CD4-positive, alpha-beta memory T cell (primary cell): ENCODE data around the gene ERO1B. TPM values are rescaled to one million over a fixed set of nuclear protein-coding genes. Genes with fewer than 3 reads are reported as not detected.

Experiments
- CTCF ChIA-PET: fragments of 350-600 bp; sonication (Branson Sonifier 250); formaldehyde crosslinking; loops from one replicate; lab custom pipeline; 2021; ENCODE audit warnings: inconsistent platforms; ENCODE audit not compliant: partially characterized antibody; lab: Charles Lee
- POLR2A ChIA-PET: fragments of 350-600 bp; sonication (Branson Sonifier 250); formaldehyde crosslinking; loops from one replicate; lab custom pipeline; 2021; ENCODE audit not compliant: partially characterized antibody; lab: Charles Lee
- DNase-seq, 5 donors: peaks; one replicate each; pipeline versions ENCODE4 v3.0.0 to v3.0.0-alpha.2; 2020 to 2022; ENCODE audit warnings: mixed read lengths in 1 of 5
- H3K27ac ChIP-seq: one replicate; pipeline ENCODE4 v1.7.0; 2013; ENCODE audit warnings: low read depth, low read length
- H3K27me3 ChIP-seq: 2 replicates; pipeline ENCODE4 v1.7.0; 2013; ENCODE audit warnings: mild to moderate bottlenecking, low read length, moderate library complexity; ENCODE audit not compliant: insufficient read depth
- H3K36me3 ChIP-seq: 2 replicates; pipeline ENCODE4 v1.7.0; 2013; ENCODE audit warnings: mild to moderate bottlenecking, low read length, moderate library complexity; ENCODE audit not compliant: insufficient read depth
- H3K4me1 ChIP-seq: 2 replicates; pipeline ENCODE4 v1.7.0; 2013; ENCODE audit warnings: mild to moderate bottlenecking, low read length, moderate library complexity; ENCODE audit not compliant: insufficient read depth
- H3K4me3 ChIP-seq, 2 donors: one replicate each; pipeline ENCODE4 v1.7.0; 2013; ENCODE audit warnings: low read length in 2 of 2, mild to moderate bottlenecking in 1 of 2
- H3K9me3 ChIP-seq, 2 donors: one replicate each; pipeline ENCODE4 v1.7.0; 2013; ENCODE audit warnings: low read length in 2 of 2, control low read depth in 1 of 2; ENCODE audit not compliant: control insufficient read depth in 1 of 2
- H3K27ac Mint-ChIP-seq, 7 donors: one replicate each; pipeline ENCODE4 v1.8.0; 2020 to 2021; ENCODE audit warnings: mixed read lengths in 7 of 7, mild to moderate bottlenecking in 6 of 7, inconsistent platforms in 3 of 7, moderate library complexity in 3 of 7
- H3K27me3 Mint-ChIP-seq, 2 donors: one replicate each; pipeline ENCODE4 v1.8.0; 2020 to 2021; ENCODE audit warnings: mixed read lengths in 2 of 2
- H3K36me3 Mint-ChIP-seq, 2 donors: one replicate each; pipeline ENCODE4 v1.8.0; 2020 to 2021; ENCODE audit warnings: mixed read lengths in 2 of 2, inconsistent platforms in 1 of 2, mild to moderate bottlenecking in 1 of 2
- H3K4me1 Mint-ChIP-seq, 4 donors: one replicate each; pipeline ENCODE4 v1.8.0; 2020 to 2021; ENCODE audit warnings: mixed read lengths in 4 of 4, mild to moderate bottlenecking in 1 of 4
- H3K4me3 Mint-ChIP-seq, 8 donors: one replicate each; pipeline ENCODE4 v1.8.0; 2020 to 2021; ENCODE audit warnings: mixed read lengths in 8 of 8, mild to moderate bottlenecking in 7 of 8, moderate library complexity in 6 of 8, inconsistent platforms in 3 of 8
- H3K9me3 Mint-ChIP-seq, 8 donors: one replicate each; pipeline ENCODE4 v1.8.0; 2020 to 2021; ENCODE audit warnings: mixed read lengths in 8 of 8, mild to moderate bottlenecking in 5 of 8, inconsistent platforms in 3 of 8, moderate library complexity in 1 of 8
- intact Hi-C: fragments of 100-400 bp; cut with micrococcal nuclease; formaldehyde crosslinking; loops from one replicate; pipeline ENCODE4 v1.15.1; 2023
- polyA plus RNA-seq, 2 donors: library from polyadenylated mRNA; unstranded; fragments of 300-500 nt; fragmentation: Illumina TruSeq; gene quantifications; one replicate each; pipeline ENCODE4 v1.2.3, GENCODE V29; 2021
- total RNA-seq, 2 experiments: library from RNA; stranded (reverse); gene quantifications; one replicate each; pipeline ENCODE4 v1.2.3, GENCODE V29; 2021

The ERO1B gene
- total and polyA plus RNA-seq, 4 experiments from 2014 or later, result 2.4 to 24.5 (median 13.4) TPM

DNA sequence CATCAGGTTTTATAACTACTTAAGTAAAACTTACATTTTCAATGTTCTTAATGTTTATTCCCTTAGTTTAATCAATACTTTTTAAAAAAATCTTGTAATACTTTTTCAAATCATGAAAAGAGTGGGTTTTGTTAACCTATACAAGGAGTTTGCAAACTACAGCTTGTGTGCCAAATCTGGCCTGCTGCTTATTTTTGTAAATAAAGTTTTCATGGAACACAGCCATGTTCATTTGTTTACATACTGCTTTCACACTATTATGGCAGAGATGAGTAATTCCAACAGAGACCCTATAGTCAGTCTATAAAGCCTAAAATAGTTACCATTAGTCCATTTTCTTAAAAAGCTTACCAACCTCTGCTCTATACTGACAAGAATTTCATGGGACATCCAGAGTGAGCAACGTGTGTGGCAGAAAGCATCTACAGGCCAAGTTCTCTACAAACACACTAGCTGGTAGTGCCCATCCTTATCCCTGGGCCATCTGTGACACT lies 42.6 kb downstream of the ERO1B start:
- H3K27ac Mint-ChIP-seq, result peak overlapping the region in 1 of 7 donors; percentile 57
- no peak overlapping the region for H3K27ac ChIP-seq
- H3K9me3 ChIP-seq, result no peaks in the 10 kb centered on the region
- CTCF ChIA-PET, result no interaction called here
- no peak overlapping the region for H3K4me3 ChIP-seq
- H3K4me1 ChIP-seq, result no peaks in the 10 kb centered on the region
- H3K36me3 ChIP-seq, result no peaks in the 10 kb centered on the region
- DNase-seq, result no peak
- POLR2A ChIA-PET, result no interaction called here
- intact Hi-C loops, result no loop called here
- H3K4me3 Mint-ChIP-seq, result no peak overlapping the region
- H3K36me3 Mint-ChIP-seq, result peaks cover 29 to 37% of the 10 kb centered on the region in 2 donors
- no peaks in the 10 kb centered on the region for H3K27me3 ChIP-seq
- H3K9me3 Mint-ChIP-seq, result no peaks in the 10 kb centered on the region
- H3K27me3 Mint-ChIP-seq, result no peaks in the 10 kb centered on the region
- peaks cover 0 to 2% (median 0%) of the 10 kb centered on the region in 4 donors for H3K4me1 Mint-ChIP-seq

DNA sequence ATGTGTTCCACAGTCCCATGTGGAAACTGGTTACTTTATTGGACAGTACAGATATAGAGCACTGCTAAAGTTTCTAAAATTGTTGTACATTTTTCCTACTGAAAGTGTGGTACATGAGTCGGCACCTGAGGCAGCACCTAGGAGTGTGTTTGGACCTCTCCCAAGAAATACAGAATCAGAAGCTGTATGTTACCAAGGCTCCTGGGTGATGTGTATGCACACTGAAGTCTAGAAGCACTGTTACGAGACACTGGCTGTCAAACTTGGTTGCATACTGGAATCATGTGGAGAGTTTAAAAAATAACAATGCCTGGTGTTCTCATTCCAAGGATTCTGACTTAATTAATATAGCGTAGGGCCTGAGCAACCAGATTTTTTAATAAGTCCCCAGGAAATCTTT lies 46.6 kb downstream of the ERO1B start:
- peaks cover 0 to 2% (median 0%) of the 10 kb centered on the region in 4 donors for H3K4me1 Mint-ChIP-seq

DNA sequence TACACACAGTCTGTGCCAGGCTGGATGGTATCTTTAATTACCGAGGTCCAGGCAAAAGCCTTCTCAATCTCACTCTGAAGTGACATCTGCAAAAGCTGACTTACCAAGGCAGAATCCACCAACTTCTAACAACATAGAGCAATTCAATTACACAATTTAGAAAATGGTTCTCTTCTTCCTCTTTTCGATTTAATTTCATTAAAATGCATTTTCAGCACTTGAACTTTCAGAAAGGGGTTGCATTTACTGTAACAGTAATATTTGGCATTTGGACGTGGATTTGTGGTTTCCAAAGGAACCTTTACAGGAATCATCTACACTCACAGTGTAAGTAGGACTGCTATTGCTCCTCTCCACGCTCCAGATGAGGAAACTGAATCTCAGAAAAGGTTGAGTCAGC lies 53.3 kb downstream of the ERO1B start:
- Mint-ChIP-seq H3K36me3 (peaks cover 28 to 42% of the 10 kb centered on the region in 2 donors), H3K4me3 (no peak overlapping the region), H3K4me1 (no peaks in the 10 kb centered on the region), H3K9me3 (no peaks in the 10 kb centered on the region), H3K27me3 (no peaks in the 10 kb centered on the region), H3K27ac (no peak overlapping the region)
- Histone ChIP-seq H3K36me3 (no peaks in the 10 kb centered on the region), H3K27ac (no peak overlapping the region), H3K4me3 (no peak overlapping the region), H3K27me3 (no peaks in the 10 kb centered on the region), H3K4me1 (no peaks in the 10 kb centered on the region), H3K9me3 (no peaks in the 10 kb centered on the region)
- CTCF ChIA-PET, result no interaction called here
- intact Hi-C loops, result no loop called here
- DNase-seq, result no peak
- POLR2A ChIA-PET, result no interaction called here

More for the DNA sequence above, 46.6 kb downstream of the ERO1B start:
- no peak overlapping the region for H3K4me3 ChIP-seq
- H3K27ac ChIP-seq, result no peak overlapping the region
- H3K9me3 ChIP-seq, result no peaks in the 10 kb centered on the region
- Mint-ChIP-seq H3K9me3 (no peaks in the 10 kb centered on the region), H3K27me3 (no peaks in the 10 kb centered on the region), H3K36me3 (peaks cover 31 to 36% of the 10 kb centered on the region in 2 donors), H3K27ac (no peak overlapping the region), H3K4me3 (no peak overlapping the region)
- no peaks in the 10 kb centered on the region for H3K4me1 ChIP-seq
- intact Hi-C loops, result no loop called here
- H3K27me3 ChIP-seq, result no peaks in the 10 kb centered on the region
- DNase-seq, result no peak
- no peaks in the 10 kb centered on the region for H3K36me3 ChIP-seq
- ChIA-PET POLR2A (no interaction called here), CTCF (no interaction called here)

DNA sequence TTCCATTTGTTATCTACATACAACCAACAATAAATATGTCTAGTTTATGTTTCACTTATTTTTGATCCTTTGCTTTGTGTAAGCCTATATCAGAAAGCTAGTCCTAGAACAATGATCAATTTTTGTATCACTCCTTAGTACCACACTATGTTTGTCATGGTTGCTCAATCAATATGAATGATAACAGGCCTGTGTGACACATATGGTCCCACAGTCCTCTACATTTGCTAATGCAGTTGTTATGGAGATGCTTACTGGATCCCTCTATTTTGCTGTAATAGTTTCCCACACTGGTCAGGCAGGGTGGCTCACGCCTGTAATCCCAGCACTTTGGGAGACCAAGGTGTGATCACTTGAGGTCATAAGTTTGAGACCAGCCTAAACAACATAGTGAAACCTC lies 59.1 kb downstream of the ERO1B start:
- peaks cover 19 to 47% of the 10 kb centered on the region in 2 donors for H3K36me3 Mint-ChIP-seq
- CTCF ChIA-PET, result no interaction called here
- Histone ChIP-seq H3K27me3 (no peaks in the 10 kb centered on the region), H3K27ac (no peak overlapping the region), H3K4me1 (no peaks in the 10 kb centered on the region), H3K4me3 (no peak overlapping the region), H3K9me3 (no peaks in the 10 kb centered on the region), H3K36me3 (no peaks in the 10 kb centered on the region)
- DNase-seq, result no peak
- H3K4me1 Mint-ChIP-seq, result no peaks in the 10 kb centered on the region
- H3K4me3 Mint-ChIP-seq, result no peak overlapping the region
- no peaks in the 10 kb centered on the region for H3K9me3 Mint-ChIP-seq
- H3K27me3 Mint-ChIP-seq, result no peaks in the 10 kb centered on the region
- intact Hi-C loops, result no loop called here
- no peak overlapping the region for H3K27ac Mint-ChIP-seq
- POLR2A ChIA-PET, result no interaction called here

DNA sequence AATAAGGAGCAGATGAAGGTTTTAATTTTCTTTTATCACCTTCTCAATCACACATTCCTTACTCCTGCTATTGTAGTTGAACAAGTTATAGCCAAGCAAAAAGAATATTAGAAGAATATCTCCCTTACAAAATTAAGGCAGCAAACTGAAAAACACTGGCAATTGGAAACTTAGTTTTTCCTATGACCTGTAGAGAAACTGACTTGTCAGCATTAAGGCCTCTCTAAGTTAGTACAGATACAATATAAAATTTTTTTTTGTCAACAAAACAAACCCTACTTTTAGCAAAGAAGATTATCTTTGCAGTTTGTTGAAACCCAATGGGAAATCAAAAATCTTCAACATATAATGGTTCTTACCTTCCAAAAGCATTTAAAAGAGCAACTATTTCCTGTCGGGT lies 61.3 kb downstream of the ERO1B start:
- peaks cover 20 to 45% of the 10 kb centered on the region in 2 donors for H3K36me3 Mint-ChIP-seq
- peak overlapping the region in 1 of 7 donors; percentile 83 for H3K27ac Mint-ChIP-seq
- Histone ChIP-seq H3K27me3 (no peaks in the 10 kb centered on the region), H3K4me1 (no peaks in the 10 kb centered on the region), H3K9me3 (no peaks in the 10 kb centered on the region), H3K4me3 (no peak overlapping the region), H3K27ac (no peak overlapping the region), H3K36me3 (no peaks in the 10 kb centered on the region)
- no peaks in the 10 kb centered on the region for H3K9me3 Mint-ChIP-seq
- POLR2A ChIA-PET, result no interaction called here
- no peak for DNase-seq
- H3K4me3 Mint-ChIP-seq, result no peak overlapping the region
- H3K27me3 Mint-ChIP-seq, result no peaks in the 10 kb centered on the region
- CTCF ChIA-PET, result no interaction called here
- no peaks in the 10 kb centered on the region for H3K4me1 Mint-ChIP-seq
- intact Hi-C loops, result no loop called here

DNA sequence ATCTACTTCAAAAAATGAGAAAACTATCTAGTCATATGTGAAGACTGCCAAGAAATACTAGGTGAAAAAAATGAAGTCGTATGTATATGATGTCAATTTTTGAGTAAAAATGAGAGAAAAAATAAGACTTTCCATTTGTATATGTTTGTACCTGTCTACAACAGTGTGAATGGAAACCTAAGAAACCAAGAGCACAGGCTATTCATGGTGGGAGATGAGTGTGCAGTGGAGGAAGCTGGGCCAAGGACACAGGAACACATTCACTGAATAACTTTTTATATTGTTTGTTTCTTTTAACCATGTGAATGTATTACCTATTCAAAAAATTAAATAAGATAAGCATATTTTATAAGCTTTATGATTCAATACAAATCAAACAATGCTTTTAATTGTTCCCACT lies 67.0 kb downstream of the ERO1B start:
- ChIA-PET POLR2A (no interaction called here), CTCF (no interaction called here)
- DNase-seq, result no peak
- Histone ChIP-seq H3K27me3 (no peaks in the 10 kb centered on the region), H3K27ac (no peak overlapping the region), H3K36me3 (no peaks in the 10 kb centered on the region), H3K9me3 (no peaks in the 10 kb centered on the region), H3K4me1 (no peaks in the 10 kb centered on the region), H3K4me3 (no peak overlapping the region)
- H3K4me3 Mint-ChIP-seq, result no peak overlapping the region
- no peaks in the 10 kb centered on the region for H3K4me1 Mint-ChIP-seq
- H3K27me3 Mint-ChIP-seq, result no peaks in the 10 kb centered on the region
- H3K9me3 Mint-ChIP-seq, result peaks cover 0 to 1% (median 0%) of the 10 kb centered on the region in 8 donors
- H3K27ac Mint-ChIP-seq, result no peak overlapping the region
- intact Hi-C loops, result no loop called here
- peaks cover 41 to 50% of the 10 kb centered on the region in 2 donors for H3K36me3 Mint-ChIP-seq

DNA sequence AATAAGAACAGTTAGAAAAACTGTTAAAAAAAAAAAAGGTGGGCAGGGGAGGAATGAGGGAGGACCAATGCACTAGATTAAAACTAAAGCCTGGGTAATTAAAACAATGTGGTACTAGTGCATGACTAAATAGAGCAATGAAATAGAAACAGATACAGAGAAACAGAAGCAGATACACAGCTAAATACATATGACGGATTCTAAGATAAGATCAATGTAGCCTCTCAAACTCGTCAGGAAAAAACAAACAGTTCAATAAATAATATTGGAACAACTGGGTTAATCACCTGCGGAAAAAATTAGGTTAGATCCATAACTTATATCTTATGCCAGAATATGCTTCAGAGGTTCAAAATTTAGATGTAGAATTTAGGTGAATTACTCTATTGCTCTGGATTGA lies 68.2 kb downstream of the ERO1B start:
- Histone ChIP-seq H3K27ac (no peak overlapping the region), H3K36me3 (no peaks in the 10 kb centered on the region), H3K4me1 (no peaks in the 10 kb centered on the region), H3K9me3 (no peaks in the 10 kb centered on the region), H3K4me3 (no peak overlapping the region), H3K27me3 (no peaks in the 10 kb centered on the region)
- no peak for DNase-seq
- intact Hi-C loops, result no loop called here
- H3K36me3 Mint-ChIP-seq, result peaks cover 47 to 59% of the 10 kb centered on the region in 2 donors
- no peaks in the 10 kb centered on the region for H3K4me1 Mint-ChIP-seq
- H3K27ac Mint-ChIP-seq, result peak overlapping the region in 1 of 7 donors; percentile 57
- no peaks in the 10 kb centered on the region for H3K27me3 Mint-ChIP-seq
- peaks cover 0 to 1% (median 0%) of the 10 kb centered on the region in 8 donors for H3K9me3 Mint-ChIP-seq
- ChIA-PET CTCF (no interaction called here), POLR2A (no interaction called here)
- H3K4me3 Mint-ChIP-seq, result no peak overlapping the region
